HepG2 (cell line): ENCODE data around the gene LRPAP1. TPM values are rescaled to one million over a fixed set of nuclear protein-coding genes. Genes with fewer than 3 reads are reported as not detected.

Source experiments
- EZH2 ChIP-seq: conservative IDR thresholded peaks from 2 replicates; pipeline ENCODE4 v1.6.1; 2012; ENCODE audit warnings: mild to moderate bottlenecking, low read depth, low read length, moderate library complexity
- FOSL2 ChIP-seq: sonication (generic); formaldehyde crosslinking; IDR thresholded peaks from 2 replicates; pipeline ENCODE4 v1.4.0; 2020; ENCODE audit warnings: missing genetic modification reagents
- HNRNPK ChIP-seq: fragments of 200-400 bp; formaldehyde crosslinking; IDR thresholded peaks from 2 replicates; pipeline ENCODE4 v1.6.1; 2018; ENCODE audit warnings: low read length, low read depth, moderate library complexity, mild to moderate bottlenecking; ENCODE audit not compliant: poor library complexity, severe bottlenecking
- IRF2 ChIP-seq: IDR thresholded peaks from 2 replicates; pipeline ENCODE4 v1.6.1; 2018; ENCODE audit warnings: missing genetic modification reagents, missing compliant biosample characterization
- MAFF ChIP-seq: IDR thresholded peaks from 2 replicates; pipeline ENCODE4 v1.6.1; 2011; ENCODE audit warnings: low read depth, low read length, improper control_type of control experiment
- POGZ ChIP-seq: sonication (generic); formaldehyde crosslinking; IDR thresholded peaks from 2 replicates; pipeline ENCODE4 v1.4.0; 2020; ENCODE audit warnings: mild to moderate bottlenecking, missing genetic modification reagents
- ZNF264 ChIP-seq: sonication (generic); formaldehyde crosslinking; IDR thresholded peaks from 2 replicates; pipeline ENCODE4 v1.4.0; 2020; ENCODE audit warnings: missing genetic modification reagents
- ZNF749 ChIP-seq: sonication (generic); formaldehyde crosslinking; IDR thresholded peaks from 2 replicates; pipeline ENCODE4 v1.8.0; 2022; ENCODE audit warnings: mild to moderate bottlenecking, missing genetic modification reagents, moderate library complexity, borderline replicate concordance
- ZNF772 ChIP-seq: sonication (generic); formaldehyde crosslinking; IDR thresholded peaks from 2 replicates; pipeline ENCODE4 v1.5.0; 2020; ENCODE audit warnings: mild to moderate bottlenecking, missing genetic modification reagents
- ZNF782 ChIP-seq: sonication (generic); formaldehyde crosslinking; IDR thresholded peaks from 2 replicates; pipeline ENCODE4 v1.4.0; 2020; ENCODE audit warnings: missing genetic modification reagents, mild to moderate bottlenecking, borderline replicate concordance
- polyA plus RNA-seq, 8 experiments: library from polyadenylated mRNA; depleted of rRNA in 3 of 8; stranded (reverse) in 7 of 8; unstranded in 1 of 8; fragments of >200 nt; fragmentation: Illumina TruSeq in 4 of 8; extraction: Trizol in 4 of 8; gene quantifications; 2 replicates each; pipeline versions ENCODE4 v1.2.1 to v1.2.3, GENCODE V29; 2011 to 2016; ENCODE audit warnings: low read depth in 4 of 8, missing spikeins in 1 of 8, mixed read lengths in 1 of 8; ENCODE audit not compliant: insufficient read depth in 1 of 8
- total RNA-seq, 5 experiments: library from RNA; depleted of rRNA; stranded (reverse); fragments of >200 nt; fragmentation: Illumina TruSeq; extraction: Trizol; gene quantifications; 2 replicates each; pipeline ENCODE4 v1.2.3, GENCODE V29; 2016; ENCODE audit warnings: low read depth in 1 of 5
- TF ChIP-seq, protein P1 (sequence below): sonication (generic); formaldehyde crosslinking; IDR thresholded peaks from 2 replicates; pipeline ENCODE4 v1.8.1; 2023; ENCODE audit warnings: mild to moderate bottlenecking, inconsistent platforms, moderate library complexity, missing genetic modification reagents, borderline replicate concordance
- TF ChIP-seq, protein P2 (sequence below): sonication (generic); formaldehyde crosslinking; IDR thresholded peaks from 2 replicates; pipeline ENCODE4 v1.4.0; 2020; ENCODE audit warnings: missing genetic modification reagents, mild to moderate bottlenecking, borderline replicate concordance
- TF ChIP-seq, protein P3 (sequence below): IDR thresholded peaks from 2 replicates; pipeline ENCODE4 v1.6.1; 2016; ENCODE audit warnings: mild to moderate bottlenecking, missing biosample characterization, missing genetic modification reagents
- TF ChIP-seq, protein P4 (sequence below): sonication (generic); formaldehyde crosslinking; IDR thresholded peaks from 2 replicates; pipeline ENCODE4 v1.4.0; 2020; ENCODE audit warnings: mild to moderate bottlenecking, missing genetic modification reagents

LRPAP1 gene
- total and polyA plus RNA-seq, 2 of the 13 experiments (the other 11 are each of a cell fraction or from before 2014, with no cell fraction given) = 153 to 191 TPM

DNA sequence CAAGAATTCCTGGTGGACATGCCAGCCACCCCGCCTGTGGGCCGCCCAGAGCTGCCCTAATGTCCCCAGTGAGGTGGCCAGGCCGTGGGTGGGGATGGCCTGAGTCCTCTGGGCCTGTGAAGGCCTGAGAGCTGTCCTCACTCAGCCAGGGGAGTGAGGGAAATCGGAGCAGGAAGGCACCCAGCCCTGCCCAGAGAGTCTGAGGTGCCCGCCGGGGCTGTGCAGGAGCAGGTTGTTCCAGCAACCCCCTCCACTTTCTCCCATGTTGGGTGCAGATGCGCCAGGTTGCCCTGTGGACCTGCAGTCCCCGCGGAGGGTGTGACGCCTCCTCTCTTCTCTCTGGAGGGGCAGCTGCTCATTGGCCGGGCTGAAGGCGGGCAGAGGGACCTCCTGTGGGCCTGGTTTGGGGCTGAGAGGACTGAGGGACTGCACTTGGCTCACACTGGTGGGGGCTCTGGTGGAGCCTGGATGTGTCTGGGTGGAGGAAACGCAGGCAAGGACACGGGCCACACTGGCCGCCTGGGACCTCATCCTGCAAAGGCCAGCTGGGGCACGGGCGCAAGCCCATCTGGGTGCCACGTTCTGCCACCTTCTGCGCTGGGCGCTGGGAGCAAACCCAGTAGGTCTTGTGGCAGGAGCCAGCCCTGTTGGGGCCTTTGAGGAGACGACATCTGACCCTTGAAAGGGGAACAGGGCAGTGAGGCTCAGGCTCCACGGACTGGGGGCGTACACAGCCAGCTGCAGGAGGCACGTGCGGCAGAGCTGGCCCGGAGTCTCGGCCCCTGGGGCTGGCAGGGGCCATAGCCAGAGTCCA is 55.1 kb downstream of the LRPAP1 start (continued):
- TF ChIP-seq ZNF264 (CRISPR knock-in tag) (no peak), ZNF749 (CRISPR knock-in tag) (no peak), POGZ (no peak), IRF2 (CRISPR knock-in tag) (no peak), EZH2 (0 out of 2 replicates have a peak, but pooled peaks have one; percentile 30), ZNF782 (CRISPR knock-in tag) (no peak), MAFF (no peak), FOSL2 (CRISPR knock-in tag) (no peak), ZNF772 (CRISPR knock-in tag) (no peak), HNRNPK (no peak)
- TF ChIP-seq, protein P1, sequence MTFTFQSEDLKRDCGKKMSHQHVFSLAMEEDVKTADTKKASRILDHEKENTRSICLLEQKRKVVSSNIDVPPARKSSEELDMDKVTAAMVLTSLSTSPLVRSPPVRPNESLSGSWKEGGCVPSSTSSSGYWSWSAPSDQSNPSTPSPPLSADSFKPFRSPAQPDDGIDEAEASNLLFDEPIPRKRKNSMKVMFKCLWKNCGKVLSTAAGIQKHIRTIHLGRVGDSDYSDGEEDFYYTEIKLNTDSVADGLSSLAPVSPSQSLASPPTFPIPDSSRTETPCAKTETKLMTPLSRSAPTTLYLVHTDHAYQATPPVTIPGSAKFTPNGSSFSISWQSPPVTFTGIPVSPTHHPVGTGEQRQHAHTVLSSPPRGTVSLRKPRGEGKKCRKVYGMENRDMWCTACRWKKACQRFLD = no peak
- TF ChIP-seq, protein P2, sequence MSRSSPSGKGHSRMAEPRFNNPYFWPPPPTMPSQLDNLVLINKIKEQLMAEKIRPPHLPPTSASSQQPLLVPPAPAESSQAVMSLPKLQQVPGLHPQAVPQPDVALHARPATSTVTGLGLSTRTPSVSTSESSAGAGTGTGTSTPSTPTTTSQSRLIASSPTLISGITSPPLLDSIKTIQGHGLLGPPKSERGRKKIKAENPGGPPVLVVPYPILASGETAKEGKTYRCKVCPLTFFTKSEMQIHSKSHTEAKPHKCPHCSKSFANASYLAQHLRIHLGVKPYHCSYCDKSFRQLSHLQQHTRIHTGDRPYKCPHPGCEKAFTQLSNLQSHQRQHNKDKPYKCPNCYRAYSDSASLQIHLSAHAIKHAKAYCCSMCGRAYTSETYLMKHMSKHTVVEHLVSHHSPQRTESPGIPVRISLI (CRISPR knock-in tag) = no peak
- TF ChIP-seq, protein P3, sequence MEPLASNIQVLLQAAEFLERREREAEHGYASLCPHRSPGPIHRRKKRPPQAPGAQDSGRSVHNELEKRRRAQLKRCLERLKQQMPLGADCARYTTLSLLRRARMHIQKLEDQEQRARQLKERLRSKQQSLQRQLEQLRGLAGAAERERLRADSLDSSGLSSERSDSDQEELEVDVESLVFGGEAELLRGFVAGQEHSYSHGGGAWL = no peak
- TF ChIP-seq, protein P4, sequence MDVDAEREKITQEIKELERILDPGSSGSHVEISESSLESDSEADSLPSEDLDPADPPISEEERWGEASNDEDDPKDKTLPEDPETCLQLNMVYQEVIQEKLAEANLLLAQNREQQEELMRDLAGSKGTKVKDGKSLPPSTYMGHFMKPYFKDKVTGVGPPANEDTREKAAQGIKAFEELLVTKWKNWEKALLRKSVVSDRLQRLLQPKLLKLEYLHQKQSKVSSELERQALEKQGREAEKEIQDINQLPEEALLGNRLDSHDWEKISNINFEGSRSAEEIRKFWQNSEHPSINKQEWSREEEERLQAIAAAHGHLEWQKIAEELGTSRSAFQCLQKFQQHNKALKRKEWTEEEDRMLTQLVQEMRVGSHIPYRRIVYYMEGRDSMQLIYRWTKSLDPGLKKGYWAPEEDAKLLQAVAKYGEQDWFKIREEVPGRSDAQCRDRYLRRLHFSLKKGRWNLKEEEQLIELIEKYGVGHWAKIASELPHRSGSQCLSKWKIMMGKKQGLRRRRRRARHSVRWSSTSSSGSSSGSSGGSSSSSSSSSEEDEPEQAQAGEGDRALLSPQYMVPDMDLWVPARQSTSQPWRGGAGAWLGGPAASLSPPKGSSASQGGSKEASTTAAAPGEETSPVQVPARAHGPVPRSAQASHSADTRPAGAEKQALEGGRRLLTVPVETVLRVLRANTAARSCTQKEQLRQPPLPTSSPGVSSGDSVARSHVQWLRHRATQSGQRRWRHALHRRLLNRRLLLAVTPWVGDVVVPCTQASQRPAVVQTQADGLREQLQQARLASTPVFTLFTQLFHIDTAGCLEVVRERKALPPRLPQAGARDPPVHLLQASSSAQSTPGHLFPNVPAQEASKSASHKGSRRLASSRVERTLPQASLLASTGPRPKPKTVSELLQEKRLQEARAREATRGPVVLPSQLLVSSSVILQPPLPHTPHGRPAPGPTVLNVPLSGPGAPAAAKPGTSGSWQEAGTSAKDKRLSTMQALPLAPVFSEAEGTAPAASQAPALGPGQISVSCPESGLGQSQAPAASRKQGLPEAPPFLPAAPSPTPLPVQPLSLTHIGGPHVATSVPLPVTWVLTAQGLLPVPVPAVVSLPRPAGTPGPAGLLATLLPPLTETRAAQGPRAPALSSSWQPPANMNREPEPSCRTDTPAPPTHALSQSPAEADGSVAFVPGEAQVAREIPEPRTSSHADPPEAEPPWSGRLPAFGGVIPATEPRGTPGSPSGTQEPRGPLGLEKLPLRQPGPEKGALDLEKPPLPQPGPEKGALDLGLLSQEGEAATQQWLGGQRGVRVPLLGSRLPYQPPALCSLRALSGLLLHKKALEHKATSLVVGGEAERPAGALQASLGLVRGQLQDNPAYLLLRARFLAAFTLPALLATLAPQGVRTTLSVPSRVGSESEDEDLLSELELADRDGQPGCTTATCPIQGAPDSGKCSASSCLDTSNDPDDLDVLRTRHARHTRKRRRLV (CRISPR knock-in tag) = no peak
